Neural cell (in vitro differentiated cells): ENCODE measurements around the gene TMEM245. TPM values are rescaled to one million over a fixed set of nuclear protein-coding genes. Genes with fewer than 3 reads are reported as not detected.

ENCODE experiments used
- H2AFZ ChIP-seq: fragments of 200-600, 300-800 bp; sonication (generic), shearing (Covaris generic); 2 replicates; pipeline ENCODE4 v1.6.0; 2014; ENCODE audit warnings: low read depth, mild to moderate bottlenecking, antibody characterized with exemption, low read length, moderate library complexity
- H3F3A ChIP-seq: fragments of 200-600 bp; shearing (Covaris generic); 2 replicates; pipeline ENCODE4 v1.6.1; 2016; ENCODE audit warnings: mild to moderate bottlenecking, moderate library complexity, mixed read lengths, antibody characterized with exemption, low read length; ENCODE audit not compliant: insufficient read depth, poor library complexity, severe bottlenecking
- H3K27ac ChIP-seq: fragments of 200-600, 300-800 bp; sonication (generic), shearing (Covaris generic); 2 replicates; pipeline ENCODE4 v1.5.1; 2014; ENCODE audit warnings: mild to moderate bottlenecking, low read length, moderate library complexity
- H3K27me3 ChIP-seq: fragments of 300-800, 200-600 bp; sonication (generic), shearing (Covaris generic); 2 replicates; pipeline ENCODE4 v1.6.0; 2014; ENCODE audit warnings: mild to moderate bottlenecking, low read depth, low read length, moderate library complexity; ENCODE audit not compliant: insufficient read depth
- H3K36me3 ChIP-seq: fragments of 300-800, 200-600 bp; sonication (generic), shearing (Covaris generic); 2 replicates; pipeline ENCODE4 v1.5.1; 2014; ENCODE audit warnings: mild to moderate bottlenecking, antibody characterized with exemption, low read length, moderate library complexity; ENCODE audit not compliant: insufficient read depth
- H3K4me2 ChIP-seq: fragments of 300-800, 200-600 bp; sonication (generic), shearing (Covaris generic); 2 replicates; pipeline ENCODE4 v1.6.0; 2014; ENCODE audit warnings: mild to moderate bottlenecking, low read length
- H3K4me3 ChIP-seq: fragments of 300-800, 200-600 bp; sonication (generic), shearing (Covaris generic); 2 replicates; pipeline ENCODE4 v1.5.1; 2014; ENCODE audit warnings: mild to moderate bottlenecking, low read length, moderate library complexity
- H3K79me2 ChIP-seq: fragments of 200-600 bp; shearing (Covaris generic); replicated peaks from 2 replicates; pipeline ENCODE4 v1.6.0; 2014; ENCODE audit warnings: mild to moderate bottlenecking, low read length, moderate library complexity; ENCODE audit not compliant: insufficient read depth
- H3K9ac ChIP-seq: fragments of 300-800, 200-600 bp; sonication (generic), shearing (Covaris generic); 2 replicates; pipeline ENCODE4 v1.6.1; 2016; ENCODE audit warnings: mild to moderate bottlenecking, low read length, mixed read lengths
- H3K9me2 ChIP-seq: fragments of 200-600 bp; shearing (Covaris generic); 2 replicates; pipeline ENCODE4 v1.6.1; 2016; ENCODE audit warnings: mild to moderate bottlenecking, low read length, mixed read lengths; ENCODE audit not compliant: insufficient read depth
- H3K9me3 ChIP-seq: fragments of 200-600, 300-800 bp; sonication (generic), shearing (Covaris generic); 2 replicates; pipeline ENCODE4 v1.6.1; 2016; ENCODE audit warnings: mild to moderate bottlenecking, mixed run types, low read length, moderate library complexity, mixed read lengths
- H4K20me1 ChIP-seq: fragments of 200-600 bp; shearing (Covaris generic); 2 replicates; pipeline ENCODE4 v1.6.1; 2016; ENCODE audit warnings: mild to moderate bottlenecking, mixed run types; ENCODE audit not compliant: insufficient read depth
- EP300 ChIP-seq: fragments of 450-650 bp; conservative IDR thresholded peaks from 2 replicates; pipeline ENCODE4 v1.6.1; 2014; ENCODE audit warnings: antibody characterized with exemption, mild to moderate bottlenecking, moderate library complexity; ENCODE audit not compliant: poor library complexity, severe bottlenecking
- EZH2 ChIP-seq: fragments of 200-600, 300-800 bp; shearing (Covaris generic), sonication (generic); IDR thresholded peaks from 2 replicates; pipeline ENCODE4 v1.6.1; 2014; ENCODE audit warnings: antibody characterized with exemption, low read length, borderline replicate concordance, mild to moderate bottlenecking; ENCODE audit not compliant: insufficient read depth, poor library complexity, severe bottlenecking
- MXI1 ChIP-seq: fragments of 450-650 bp; conservative IDR thresholded peaks from 2 replicates; pipeline ENCODE4 v1.6.1; 2014; ENCODE audit warnings: antibody characterized with exemption, mild to moderate bottlenecking; ENCODE audit not compliant: poor library complexity, severe bottlenecking
- POLR2AphosphoS5 ChIP-seq: IDR thresholded peaks from 2 replicates; pipeline ENCODE4 v1.6.1; 2012
- RAD21 ChIP-seq: fragments of 450-650 bp; conservative IDR thresholded peaks from 2 replicates; pipeline ENCODE4 v1.6.1; 2014; ENCODE audit warnings: antibody characterized with exemption, mild to moderate bottlenecking, moderate library complexity
- SMC3 ChIP-seq: fragments of 450-650 bp; conservative IDR thresholded peaks from 2 replicates; pipeline ENCODE4 v1.6.1; 2014; ENCODE audit warnings: antibody characterized with exemption, mild to moderate bottlenecking, moderate library complexity; ENCODE audit not compliant: poor library complexity
- TAF1 ChIP-seq: IDR thresholded peaks from 2 replicates; pipeline ENCODE4 v1.6.1; 2012; ENCODE audit warnings: low read depth
- polyA plus RNA-seq: library from polyadenylated mRNA; depleted of rRNA; stranded (reverse); fragments of >200 nt; gene quantifications from 2 replicates; pipeline ENCODE4 v1.2.3, GENCODE V29; 2014
- TF ChIP-seq, protein P1 (sequence below): IDR thresholded peaks from 2 replicates; pipeline ENCODE4 v1.6.1; 2012; ENCODE audit warnings: borderline replicate concordance
- TF ChIP-seq, protein P2 (sequence below): fragments of 450-650 bp; IDR thresholded peaks from 2 replicates; pipeline ENCODE4 v1.5.1; 2014; ENCODE audit warnings: antibody characterized with exemption, mild to moderate bottlenecking, moderate library complexity; ENCODE audit not compliant: poor library complexity, severe bottlenecking

The TMEM245 gene
- polyA plus RNA-seq, 1 donor from 2014 or later: 32.1 TPM

DNA sequence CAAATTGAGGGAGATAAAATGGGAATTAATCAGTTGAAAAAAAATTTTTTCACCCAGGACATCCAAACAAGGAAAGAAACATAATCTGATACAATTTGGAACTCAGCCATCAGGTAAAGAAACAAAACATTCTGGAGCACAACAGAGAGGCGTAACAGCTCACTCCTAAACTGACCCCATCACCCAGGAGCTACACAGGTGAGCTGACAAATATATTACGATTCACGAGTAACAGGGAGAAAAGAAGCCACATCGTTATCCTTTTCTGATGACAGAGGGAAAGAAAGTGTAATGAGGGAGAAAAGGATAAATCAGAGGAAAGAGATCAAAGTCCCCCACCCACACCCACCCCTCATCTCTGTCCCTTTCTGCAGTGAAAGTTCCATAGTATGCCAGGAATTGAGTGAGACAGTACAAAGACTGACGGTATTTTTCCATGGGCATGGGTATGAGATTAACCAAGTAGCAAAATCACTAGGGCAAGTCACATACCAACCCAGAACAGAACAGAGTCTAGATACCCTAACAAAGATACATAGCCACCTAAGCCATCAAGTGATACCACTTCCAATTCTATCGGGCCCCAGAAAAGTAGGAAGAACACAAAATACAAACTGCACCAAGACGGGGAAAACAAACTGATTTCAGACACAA, 45.4 kb downstream of the TMEM245 start:
- Histone ChIP-seq H3K9ac (no peak overlapping the region), H3K27ac (no peak overlapping the region), H3K9me3 (no peaks in the 10 kb centered on the region), H4K20me1 (no peaks in the 10 kb centered on the region), H3K4me2 (no peak overlapping the region), H3K4me3 (no peak overlapping the region), H2AFZ (no peak overlapping the region), H3F3A (no peaks in the 10 kb centered on the region), H3K9me2 (no peaks in the 10 kb centered on the region), H3K79me2 (no peaks in the 10 kb centered on the region), H3K36me3 (peaks cover 12% of the 10 kb centered on the region), H3K27me3 (no peaks in the 10 kb centered on the region)
- TF ChIP-seq SMC3 (no peak), POLR2AphosphoS5 (no peak), TAF1 (no peak), RAD21 (no peak), MXI1 (no peak), EZH2 (no peak), EP300 (no peak)
- TF ChIP-seq, protein P1, sequence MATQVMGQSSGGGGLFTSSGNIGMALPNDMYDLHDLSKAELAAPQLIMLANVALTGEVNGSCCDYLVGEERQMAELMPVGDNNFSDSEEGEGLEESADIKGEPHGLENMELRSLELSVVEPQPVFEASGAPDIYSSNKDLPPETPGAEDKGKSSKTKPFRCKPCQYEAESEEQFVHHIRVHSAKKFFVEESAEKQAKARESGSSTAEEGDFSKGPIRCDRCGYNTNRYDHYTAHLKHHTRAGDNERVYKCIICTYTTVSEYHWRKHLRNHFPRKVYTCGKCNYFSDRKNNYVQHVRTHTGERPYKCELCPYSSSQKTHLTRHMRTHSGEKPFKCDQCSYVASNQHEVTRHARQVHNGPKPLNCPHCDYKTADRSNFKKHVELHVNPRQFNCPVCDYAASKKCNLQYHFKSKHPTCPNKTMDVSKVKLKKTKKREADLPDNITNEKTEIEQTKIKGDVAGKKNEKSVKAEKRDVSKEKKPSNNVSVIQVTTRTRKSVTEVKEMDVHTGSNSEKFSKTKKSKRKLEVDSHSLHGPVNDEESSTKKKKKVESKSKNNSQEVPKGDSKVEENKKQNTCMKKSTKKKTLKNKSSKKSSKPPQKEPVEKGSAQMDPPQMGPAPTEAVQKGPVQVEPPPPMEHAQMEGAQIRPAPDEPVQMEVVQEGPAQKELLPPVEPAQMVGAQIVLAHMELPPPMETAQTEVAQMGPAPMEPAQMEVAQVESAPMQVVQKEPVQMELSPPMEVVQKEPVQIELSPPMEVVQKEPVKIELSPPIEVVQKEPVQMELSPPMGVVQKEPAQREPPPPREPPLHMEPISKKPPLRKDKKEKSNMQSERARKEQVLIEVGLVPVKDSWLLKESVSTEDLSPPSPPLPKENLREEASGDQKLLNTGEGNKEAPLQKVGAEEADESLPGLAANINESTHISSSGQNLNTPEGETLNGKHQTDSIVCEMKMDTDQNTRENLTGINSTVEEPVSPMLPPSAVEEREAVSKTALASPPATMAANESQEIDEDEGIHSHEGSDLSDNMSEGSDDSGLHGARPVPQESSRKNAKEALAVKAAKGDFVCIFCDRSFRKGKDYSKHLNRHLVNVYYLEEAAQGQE: no peak
- TF ChIP-seq, protein P2, sequence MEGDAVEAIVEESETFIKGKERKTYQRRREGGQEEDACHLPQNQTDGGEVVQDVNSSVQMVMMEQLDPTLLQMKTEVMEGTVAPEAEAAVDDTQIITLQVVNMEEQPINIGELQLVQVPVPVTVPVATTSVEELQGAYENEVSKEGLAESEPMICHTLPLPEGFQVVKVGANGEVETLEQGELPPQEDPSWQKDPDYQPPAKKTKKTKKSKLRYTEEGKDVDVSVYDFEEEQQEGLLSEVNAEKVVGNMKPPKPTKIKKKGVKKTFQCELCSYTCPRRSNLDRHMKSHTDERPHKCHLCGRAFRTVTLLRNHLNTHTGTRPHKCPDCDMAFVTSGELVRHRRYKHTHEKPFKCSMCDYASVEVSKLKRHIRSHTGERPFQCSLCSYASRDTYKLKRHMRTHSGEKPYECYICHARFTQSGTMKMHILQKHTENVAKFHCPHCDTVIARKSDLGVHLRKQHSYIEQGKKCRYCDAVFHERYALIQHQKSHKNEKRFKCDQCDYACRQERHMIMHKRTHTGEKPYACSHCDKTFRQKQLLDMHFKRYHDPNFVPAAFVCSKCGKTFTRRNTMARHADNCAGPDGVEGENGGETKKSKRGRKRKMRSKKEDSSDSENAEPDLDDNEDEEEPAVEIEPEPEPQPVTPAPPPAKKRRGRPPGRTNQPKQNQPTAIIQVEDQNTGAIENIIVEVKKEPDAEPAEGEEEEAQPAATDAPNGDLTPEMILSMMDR: no peak

DNA sequence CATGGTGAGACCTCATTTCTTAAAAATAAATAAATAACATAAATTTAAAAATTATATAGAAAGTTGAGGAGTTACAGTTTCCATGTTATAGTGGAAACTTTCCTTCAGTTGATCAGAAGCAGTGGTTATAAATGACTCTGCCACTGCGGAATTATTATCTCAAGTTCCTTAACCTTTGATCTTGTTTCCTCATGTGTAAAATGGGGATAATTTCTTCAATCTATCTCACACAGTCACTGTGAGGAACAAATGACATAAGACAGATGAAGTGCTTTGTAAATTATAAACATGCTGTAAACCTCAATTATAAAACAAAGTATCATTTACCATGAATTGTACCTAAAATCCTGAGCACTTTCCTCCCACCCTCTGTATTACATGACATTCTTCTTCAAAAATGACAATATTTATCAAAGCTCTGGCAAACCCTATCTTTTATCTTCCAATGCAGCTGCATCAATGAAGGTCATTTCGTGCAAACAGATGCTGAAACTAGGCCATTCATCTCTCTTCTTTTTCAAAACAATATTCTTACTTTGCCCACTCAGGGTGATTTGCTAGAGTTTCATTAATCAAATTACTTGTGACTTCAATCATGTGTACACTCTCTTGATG, 46.8 kb downstream of the TMEM245 start:
- no peak overlapping the region for H3K9ac ChIP-seq
- no peaks in the 10 kb centered on the region for H3K9me2 ChIP-seq
- no peak overlapping the region for H3K4me2 ChIP-seq
- no peak for TF ChIP-seq SMC3
- TF ChIP-seq EP300: no peak
- no peak for TF ChIP-seq TAF1
- TF ChIP-seq POLR2AphosphoS5: no peak
- TF ChIP-seq, protein P2: no peak
- TF ChIP-seq EZH2: no peak
- no peak for TF ChIP-seq RAD21
- TF ChIP-seq MXI1: no peak
- TF ChIP-seq, protein P1: no peak
- H3K9me3 ChIP-seq: no peaks in the 10 kb centered on the region
- H3K27ac ChIP-seq: no peak overlapping the region
- no peaks in the 10 kb centered on the region for H3F3A ChIP-seq
- no peaks in the 10 kb centered on the region for H4K20me1 ChIP-seq
- no peaks in the 10 kb centered on the region for H3K79me2 ChIP-seq
- peaks cover 5% of the 10 kb centered on the region for H3K36me3 ChIP-seq
- no peaks in the 10 kb centered on the region for H3K27me3 ChIP-seq
- no peak overlapping the region for H2AFZ ChIP-seq
- H3K4me3 ChIP-seq: no peak overlapping the region
